Calu3 (cell line): Measurements from ENCODE around the gene RHBG. TPM values are rescaled to one million over a fixed set of nuclear protein-coding genes. Genes with fewer than 3 reads are reported as not detected.
A peak's percentile ranks its signal among the peaks of the same experiment; 100 is the strongest.

Experiments used
- BruUV-seq: library from RNA; stranded (reverse); fragments of 400-500 nt; replicated peaks from 2 replicates; lab custom pipeline; 2021; lab: Mats Ljungman, UMichigan
- CTCF ChIA-PET: fragments of 300-600 bp; sonication (Branson Sonifier 250); formaldehyde crosslinking; loops from one replicate; lab custom pipeline; 2022; ENCODE audit warnings: antibody characterized with exemption; lab: Charles Lee
- DNase-seq: peaks from one replicate; pipeline ENCODE4 v3.0.0; 2022
- H3K27ac Mint-ChIP-seq: one replicate; pipeline ENCODE4 v1.8.0; 2022; ENCODE audit warnings: mixed read lengths; ENCODE audit not compliant: unreplicated experiment
- H3K27me3 Mint-ChIP-seq: one replicate; pipeline ENCODE4 v1.8.0; 2022; ENCODE audit warnings: mixed read lengths; ENCODE audit not compliant: unreplicated experiment
- H3K36me3 Mint-ChIP-seq: one replicate; pipeline ENCODE4 v1.8.0; 2022; ENCODE audit warnings: mild to moderate bottlenecking, moderate library complexity, mixed read lengths; ENCODE audit not compliant: insufficient read depth, unreplicated experiment
- H3K4me1 Mint-ChIP-seq: one replicate; pipeline ENCODE4 v1.8.0; 2022; ENCODE audit warnings: mild to moderate bottlenecking, low read depth, mixed read lengths; ENCODE audit not compliant: unreplicated experiment
- H3K4me3 Mint-ChIP-seq: one replicate; pipeline ENCODE4 v1.8.0; 2022; ENCODE audit warnings: mild to moderate bottlenecking, low read depth, moderate library complexity, mixed read lengths; ENCODE audit not compliant: unreplicated experiment
- H3K9me3 Mint-ChIP-seq: one replicate; pipeline ENCODE4 v1.8.0; 2022; ENCODE audit warnings: low read depth, mixed read lengths; ENCODE audit not compliant: unreplicated experiment
- CTCF ChIP-seq: fragments of 200-600 bp; IDR thresholded peaks from one replicate; pipeline ENCODE4 v1.8.0; 2022; ENCODE audit warnings: antibody characterized with exemption; ENCODE audit not compliant: unreplicated experiment
- intact Hi-C: fragments of 100-400 bp; cut with micrococcal nuclease; formaldehyde crosslinking; loops from one replicate; pipeline ENCODE4 v1.10.0; 2022; ENCODE audit not compliant: unreplicated experiment
- total RNA-seq: library from RNA; stranded (reverse); gene quantifications from 2 replicates; pipeline ENCODE4 v1.2.3, GENCODE V29; 2022

Gene RHBG
- total RNA-seq, 1 experiment from 2014 or later: 0.26 TPM

- peaks cover 5% of the 10 kb centered on the region for H3K36me3 Mint-ChIP-seq
- no peak for DNase-seq
- intact Hi-C loops: no loop called here
- no peaks in the 10 kb centered on the region for H3K9me3 Mint-ChIP-seq
- H3K4me1 Mint-ChIP-seq: no peaks in the 10 kb centered on the region
- no TSS peak for BruUV-seq
- no peak overlapping the region for H3K27ac Mint-ChIP-seq
- H3K27me3 Mint-ChIP-seq: peaks cover 40% of the 10 kb centered on the region
- H3K4me3 Mint-ChIP-seq: no peak overlapping the region
- CTCF ChIA-PET: no interaction called here
- no peak for TF ChIP-seq CTCF
These were observed 9.5 kb downstream of the RHBG start for GRCh38 chr1:156378557-156378956.

- Mint-ChIP-seq H3K4me3 (no peak overlapping the region), H3K36me3 (peaks cover 5% of the 10 kb centered on the region), H3K9me3 (no peaks in the 10 kb centered on the region), H3K4me1 (no peaks in the 10 kb centered on the region), H3K27ac (no peak overlapping the region), H3K27me3 (peaks cover 30% of the 10 kb centered on the region)
- no TSS peak for BruUV-seq
- intact Hi-C loops: no loop called here
- CTCF ChIA-PET: no interaction called here
- no peak for TF ChIP-seq CTCF
- DNase-seq: no peak
These were observed 10.6 kb downstream of the RHBG start for GRCh38 chr1:156379420-156380165.

- DNase-seq: no peak
- H3K9me3 Mint-ChIP-seq: no peaks in the 10 kb centered on the region
- intact Hi-C loops: loop anchor here (2.0 kb wide), 1 partner anchor 226 kb away; no protein-coding TSS in a partner anchor
- H3K4me3 Mint-ChIP-seq: no peak overlapping the region
- H3K27me3 Mint-ChIP-seq: peaks cover 29% of the 10 kb centered on the region
- CTCF ChIA-PET: interaction anchor here (0.9 to 2.1 kb wide), 2 partner anchors 20 to 63 kb away, joined by 4 to 21 read pairs; no protein-coding TSS in a partner anchor
- no peaks in the 10 kb centered on the region for H3K4me1 Mint-ChIP-seq
- H3K27ac Mint-ChIP-seq: no peak overlapping the region
- no TSS peak for BruUV-seq
- no peak for TF ChIP-seq CTCF
- peaks cover 1% of the 10 kb centered on the region for H3K36me3 Mint-ChIP-seq
These were observed 13.6 kb downstream of the RHBG start for GRCh38 chr1:156382561-156382960.

- BruUV-seq: no TSS peak
- Mint-ChIP-seq H3K4me1 (no peaks in the 10 kb centered on the region), H3K27ac (no peak overlapping the region), H3K27me3 (peaks cover 33% of the 10 kb centered on the region), H3K9me3 (no peaks in the 10 kb centered on the region), H3K4me3 (no peak overlapping the region), H3K36me3 (no peaks in the 10 kb centered on the region)
- intact Hi-C loops: loop anchor here (2.0 kb wide), 1 partner anchor 226 kb away; no protein-coding TSS in a partner anchor
- TF ChIP-seq CTCF: peak; percentile 94
- CTCF ChIA-PET: interaction anchor here (0.9 to 2.1 kb wide), 2 partner anchors 21 to 63 kb away, joined by 4 to 21 read pairs; no protein-coding TSS in a partner anchor
- peak; percentile 82 for DNase-seq
These were observed 14.0 kb downstream of the RHBG start for GRCh38 chr1:156383023-156383422.
